Measurements from ENCODE around the gene PRMT3.
"Not testable (repeated sequence)": the region's sequence is repeated elsewhere in the genome, so short reads cannot be mapped to it uniquely, and the experiment has no call there.

PRMT3 gene

DNA sequence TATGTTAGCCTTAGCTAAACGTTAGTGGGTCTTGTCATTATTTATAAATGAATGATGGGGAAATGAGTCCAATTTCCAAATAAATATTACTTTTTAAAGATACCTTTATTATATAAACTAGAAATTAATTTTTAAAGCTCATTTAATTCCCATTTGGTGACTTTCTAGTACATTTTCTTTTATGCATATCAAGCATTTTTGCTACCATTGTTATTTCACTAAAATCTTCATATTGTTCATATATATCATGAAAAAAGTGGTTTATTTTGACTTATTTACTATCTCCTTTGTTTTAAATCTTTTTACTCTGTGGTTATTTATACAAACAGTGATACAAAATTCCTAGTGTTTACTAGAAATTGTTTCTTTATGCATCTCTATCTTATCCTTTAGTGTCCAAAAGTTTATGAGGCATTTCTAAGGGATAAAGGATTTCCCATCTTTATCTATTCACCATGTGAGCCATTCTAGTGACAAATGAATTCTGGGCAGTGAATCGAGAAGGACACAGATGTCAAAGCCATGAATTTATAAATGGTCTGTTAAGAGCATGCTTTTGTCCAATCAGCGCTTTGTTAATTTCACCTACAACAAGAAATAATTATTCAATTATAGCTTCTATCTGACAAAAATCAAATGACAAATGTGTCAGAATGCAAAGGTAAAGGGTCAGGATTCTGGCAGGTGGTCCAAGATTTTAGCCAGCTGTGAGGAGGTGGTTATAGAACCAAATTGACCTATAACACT lies 70.6 kb downstream of the PRMT3 start:
- DNase-seq: peak; percentile 38

DNA sequence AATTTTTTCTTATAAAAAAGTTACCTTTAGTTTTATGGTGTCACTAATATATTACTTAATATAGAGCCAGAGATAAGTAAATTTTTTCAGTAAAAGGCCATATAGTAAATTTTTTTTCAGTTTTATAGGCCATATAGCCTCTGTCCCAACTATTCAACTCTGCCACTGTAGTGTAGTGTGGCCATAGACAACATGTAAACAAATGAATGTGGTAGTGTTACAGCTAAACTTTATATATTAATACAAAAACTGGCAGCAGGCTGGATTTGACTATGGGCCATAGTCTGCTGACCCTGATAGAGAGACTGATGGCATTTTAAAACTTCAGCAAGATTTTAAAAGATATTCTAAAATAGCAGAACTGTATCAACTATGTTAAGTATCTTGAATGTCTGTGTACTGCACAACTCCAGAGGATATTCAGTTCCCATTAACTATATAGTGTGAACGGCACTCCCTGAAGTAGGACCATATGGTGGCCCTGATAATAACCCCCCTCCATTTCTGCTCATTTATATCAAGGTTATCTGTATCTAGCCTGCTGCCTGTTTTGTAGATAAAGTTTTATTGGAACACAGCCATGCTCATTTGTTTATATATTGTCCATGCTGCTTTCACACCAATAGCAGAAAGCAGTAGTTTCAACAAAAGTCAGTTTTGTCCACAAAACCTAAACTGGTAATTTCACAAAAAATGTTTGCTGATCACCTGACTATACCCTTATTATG lies 71.6 kb downstream of the PRMT3 start:
- DNase-seq: peak; percentile 93

- DNase-seq: peak; percentile 80
Observed at GRCh38 chr11:20459865-20460264, 72.3 kb downstream of the PRMT3 start.

DNA sequence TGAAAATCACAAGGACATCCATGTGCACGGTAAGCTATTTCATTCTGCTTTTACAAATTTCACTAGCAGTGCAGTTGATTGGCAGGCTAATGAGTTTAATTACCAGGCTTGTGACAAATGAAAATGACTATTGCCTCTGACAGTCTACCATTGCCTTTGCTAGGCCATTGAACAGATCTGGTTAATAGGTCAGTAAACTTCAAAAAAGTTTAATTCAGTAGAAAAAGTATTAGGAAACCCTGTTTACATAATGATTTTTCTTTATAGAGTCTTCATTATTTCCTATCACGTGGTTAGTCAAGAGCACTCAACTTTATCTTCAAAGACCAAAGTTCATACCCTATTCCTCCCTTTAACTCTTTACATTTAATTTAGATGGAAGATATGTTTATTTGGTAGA lies 77.0 kb downstream of the PRMT3 start:
- DNase-seq: no peak

GRCh38 chr11:20467487-20468185 lies 80.1 kb downstream of the PRMT3 start:
- no peak for DNase-seq

DNA sequence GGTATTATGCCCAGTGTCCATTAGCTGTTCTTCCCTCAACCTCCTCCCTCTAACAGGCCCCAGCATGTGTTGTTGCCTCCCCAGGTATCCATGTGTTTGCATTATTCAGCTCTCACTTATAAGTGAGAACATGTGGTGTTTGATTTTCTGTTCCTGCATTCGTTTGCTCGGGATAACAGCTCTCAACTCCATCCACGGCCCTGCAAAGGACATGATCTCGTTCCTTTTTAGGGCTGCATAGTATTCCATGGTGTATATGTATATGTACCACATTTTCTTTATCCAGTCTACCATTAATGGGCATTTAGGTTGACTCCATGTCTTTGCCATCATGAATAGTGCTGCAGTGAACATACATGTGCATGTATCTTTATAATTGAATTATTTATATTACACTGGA lies 82.8 kb downstream of the PRMT3 start:
- no peak for DNase-seq

DNA sequence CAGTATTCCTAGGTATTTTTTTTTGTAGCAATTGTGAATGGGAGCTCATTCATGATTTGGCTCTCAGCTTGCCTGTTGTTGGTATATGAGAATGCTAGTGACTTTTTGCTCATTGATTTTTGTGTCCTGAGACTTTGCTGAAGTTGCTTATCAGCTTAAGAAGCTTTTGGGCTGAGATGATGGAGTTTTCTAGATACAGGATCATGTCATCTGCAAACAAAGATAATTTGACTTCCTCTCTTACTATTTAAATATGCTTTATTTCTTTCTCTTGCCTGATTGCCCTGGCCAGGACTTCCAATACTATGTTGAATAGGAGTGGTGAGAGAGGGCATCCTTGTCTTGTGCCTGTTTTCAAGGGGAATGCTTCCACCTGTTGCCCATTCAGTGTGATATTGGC lies 84.4 kb downstream of the PRMT3 start:
- peak; percentile 43 for DNase-seq

GRCh38 chr11:20474176-20474881 lies 86.8 kb downstream of the PRMT3 start:
- DNase-seq: no peak

DNA sequence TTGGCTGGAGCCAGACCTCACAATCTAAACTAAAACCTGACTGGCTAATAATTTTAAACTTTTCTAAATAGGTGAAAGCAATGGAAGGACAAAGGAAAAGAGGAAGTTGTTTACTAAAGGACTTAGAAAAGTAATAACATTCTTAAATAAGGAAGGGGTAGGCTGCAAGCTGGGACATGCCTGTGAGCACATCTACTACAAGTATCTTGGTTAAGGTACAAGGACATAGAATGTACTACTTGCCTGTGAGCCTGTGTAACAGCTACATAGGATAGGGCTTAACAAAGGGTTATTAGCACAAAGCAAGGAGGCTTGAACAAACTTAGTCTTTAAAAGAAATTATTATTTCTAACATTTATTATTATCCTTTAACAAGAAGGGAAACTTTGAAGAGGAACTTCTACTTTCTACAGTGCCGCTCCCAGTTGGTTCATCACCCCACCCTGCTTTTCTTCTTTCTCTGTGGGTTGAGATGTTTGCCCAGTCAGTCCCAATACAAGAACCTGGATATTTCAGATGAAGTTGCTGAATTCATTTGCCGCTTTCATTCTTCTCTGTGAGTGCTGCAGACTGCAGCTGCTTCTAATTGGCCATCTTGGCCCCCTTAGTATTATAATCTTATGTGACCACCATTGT lies 87.5 kb downstream of the PRMT3 start:
- DNase-seq: peak; percentile 42

DNA sequence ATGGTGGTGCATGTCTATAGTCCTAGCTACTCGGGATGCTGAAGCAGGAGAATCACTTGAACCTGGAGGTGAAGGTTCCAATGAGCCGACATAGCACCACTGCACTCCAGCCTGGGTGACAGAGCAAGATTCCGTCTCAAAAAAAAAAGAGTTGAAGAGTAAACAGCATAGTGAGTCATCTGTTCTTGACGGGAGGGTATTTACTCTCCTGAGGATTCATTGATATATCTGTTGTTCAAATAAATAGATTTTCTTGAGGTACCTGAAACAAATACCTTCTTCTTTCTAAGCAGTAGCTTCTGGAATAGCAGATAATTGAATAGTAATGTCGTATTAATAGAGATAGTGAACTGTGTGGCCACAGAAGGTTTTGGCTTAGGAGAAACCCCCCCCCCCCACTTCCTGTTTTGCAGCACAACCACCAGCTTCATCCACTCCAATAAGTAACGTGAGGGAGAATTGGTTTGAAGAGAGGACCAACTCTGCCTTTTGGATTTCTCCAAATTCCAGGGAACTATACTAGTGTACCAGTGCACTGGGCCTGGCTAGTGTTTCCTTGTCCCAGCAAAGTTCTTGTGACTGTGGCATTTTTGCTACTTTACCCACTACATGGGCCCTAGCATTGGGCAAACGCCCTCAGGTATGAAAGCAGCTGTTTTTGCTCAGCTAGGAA lies 90.0 kb downstream of the PRMT3 start:
- peak; percentile 46 for DNase-seq

DNA sequence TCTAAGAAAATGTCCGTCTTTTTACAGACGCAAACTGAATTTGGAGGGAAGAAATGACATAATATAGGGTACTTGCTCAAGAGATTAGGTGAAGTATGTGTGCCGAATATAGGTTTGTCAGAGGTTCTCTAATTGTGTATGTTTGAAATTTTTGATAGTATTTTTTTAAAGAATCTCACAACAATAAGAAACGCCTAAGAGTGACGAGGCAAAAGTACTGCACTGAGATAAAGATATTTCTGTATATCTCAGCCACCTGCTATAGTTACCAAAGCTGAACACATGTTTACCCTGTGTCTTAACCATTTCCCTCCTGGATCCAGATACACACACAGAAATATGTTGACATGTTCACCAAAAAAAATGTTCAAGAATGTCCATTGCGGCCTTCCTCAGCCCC lies 92.0 kb downstream of the PRMT3 start:
- no peak for DNase-seq

- no peak for DNase-seq
Observed at GRCh38 chr11:20483931-20484330, 96.4 kb downstream of the PRMT3 start.

GRCh38 chr11:20484416-20484815 lies 96.9 kb downstream of the PRMT3 start:
- not testable (repeated sequence) for DNase-seq

DNA sequence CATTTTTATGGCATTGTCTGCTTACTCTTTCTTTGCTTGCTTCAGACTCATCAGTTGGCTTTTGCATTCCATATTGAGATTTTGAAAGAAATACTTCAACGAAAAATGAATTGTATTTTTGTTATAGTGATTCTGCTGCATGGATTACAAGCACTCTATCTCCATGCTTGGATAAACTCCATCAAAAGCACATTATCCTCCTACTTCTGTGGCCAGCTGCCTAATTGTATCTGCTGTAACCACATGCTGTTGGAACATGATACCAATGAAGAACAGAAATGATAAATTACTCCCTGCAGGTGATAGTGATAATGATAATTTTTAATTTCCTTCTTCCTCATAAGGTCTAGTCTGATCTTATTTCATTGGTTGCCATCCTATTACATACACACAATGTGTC lies 100.8 kb downstream of the PRMT3 start:
- DNase-seq: peak; percentile 45

DNA sequence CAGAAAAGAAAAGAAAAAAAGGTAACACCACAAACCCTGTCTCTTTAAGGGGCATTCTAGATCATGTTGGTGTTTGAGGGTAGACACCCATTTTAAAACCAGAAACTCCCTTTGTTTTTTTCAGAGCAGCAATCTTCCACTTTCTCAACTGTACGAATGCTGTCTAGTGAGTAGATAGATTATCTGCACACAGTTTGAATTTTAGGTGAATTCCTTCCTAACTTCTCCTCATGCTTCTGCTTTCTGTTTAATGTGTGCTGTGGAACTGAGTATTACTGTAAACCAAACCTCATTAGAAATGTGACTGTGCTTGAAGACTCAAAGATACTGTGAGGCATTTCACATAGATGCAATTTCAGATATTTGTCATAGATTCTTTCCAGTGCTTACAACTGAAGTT lies 102.4 kb downstream of the PRMT3 start:
- peak; percentile 60 for DNase-seq

DNA sequence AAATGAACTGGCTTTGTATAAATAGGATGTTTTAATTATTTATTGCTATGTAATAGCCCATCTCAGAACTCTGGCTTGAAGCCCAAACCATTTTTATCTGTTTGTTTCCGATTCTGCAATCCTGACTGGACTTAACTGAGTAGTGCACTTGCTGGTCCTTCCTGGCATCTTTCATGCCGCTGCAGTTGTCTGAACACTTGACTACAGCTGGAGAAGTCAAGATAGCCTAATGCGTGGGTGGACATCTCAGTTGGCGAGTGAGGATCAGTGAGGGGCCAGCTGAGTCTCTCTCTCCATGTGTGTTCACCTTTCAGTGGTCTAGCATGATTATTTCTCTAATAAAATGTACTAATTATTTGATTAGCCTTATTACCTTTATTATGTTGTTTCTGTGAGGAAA lies 105.8 kb downstream of the PRMT3 start:
- DNase-seq: peak; percentile 25

GRCh38 chr11:20497124-20497792 lies 109.7 kb downstream of the PRMT3 start:
- no peak for DNase-seq

DNA sequence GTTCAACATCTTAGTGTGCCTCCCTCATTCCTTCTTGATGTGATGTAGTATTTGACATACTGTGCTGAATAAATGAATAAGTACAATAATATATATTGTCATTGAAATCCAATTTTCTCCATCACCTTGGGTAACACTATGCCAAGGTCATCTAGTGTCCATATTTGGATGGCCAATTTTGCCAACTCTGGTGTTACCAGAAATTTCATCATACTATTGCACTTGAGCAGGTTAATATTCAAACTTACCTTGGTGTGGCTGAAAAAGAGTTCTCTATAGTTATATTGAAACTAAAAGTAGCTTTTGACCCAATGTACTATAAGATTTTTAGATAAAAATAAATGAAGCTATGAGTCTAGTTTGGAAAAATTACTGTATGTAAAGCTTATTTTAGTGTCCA lies 113.7 kb downstream of the PRMT3 start:
- DNase-seq: peak; percentile 32

DNA sequence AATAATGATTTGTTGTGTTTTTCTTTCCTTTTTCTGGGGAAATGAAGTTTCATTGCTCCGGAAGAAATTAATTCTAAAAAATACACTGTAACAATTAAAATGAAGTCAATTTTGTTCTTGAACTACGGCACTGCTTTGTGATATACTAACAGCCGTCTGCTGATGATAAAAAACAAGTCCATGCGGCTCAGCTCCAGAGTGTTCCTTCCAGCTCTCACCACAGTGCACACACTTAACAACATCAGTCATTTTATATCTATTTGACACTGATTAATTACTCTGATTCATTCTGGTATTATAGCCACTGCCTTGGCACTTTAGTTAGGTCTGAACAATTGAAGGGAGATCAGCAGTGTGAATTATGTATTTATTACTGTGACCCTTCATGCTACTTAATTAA lies 114.5 kb downstream of the PRMT3 start:
- DNase-seq: no peak

DNA sequence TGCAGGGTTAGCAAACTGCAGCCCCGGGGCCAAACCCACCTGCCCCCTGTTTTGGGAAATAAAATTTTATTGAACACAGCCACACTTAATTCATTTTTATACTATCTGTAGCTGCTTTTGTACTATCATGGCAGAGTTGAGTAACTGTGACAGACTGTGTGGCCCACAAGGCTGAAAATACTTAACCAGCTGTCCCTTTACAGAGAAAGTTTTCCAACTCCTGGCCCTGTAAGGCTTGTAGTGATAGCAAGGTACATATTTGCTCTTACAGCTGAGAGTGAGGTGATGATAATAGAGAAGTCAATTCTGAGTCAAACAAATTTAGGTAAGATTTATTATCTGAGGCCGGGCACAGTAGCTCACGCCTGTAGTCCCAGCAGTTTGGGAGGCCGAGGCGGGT lies 124.5 kb downstream of the PRMT3 start:
- no peak for DNase-seq

DNA sequence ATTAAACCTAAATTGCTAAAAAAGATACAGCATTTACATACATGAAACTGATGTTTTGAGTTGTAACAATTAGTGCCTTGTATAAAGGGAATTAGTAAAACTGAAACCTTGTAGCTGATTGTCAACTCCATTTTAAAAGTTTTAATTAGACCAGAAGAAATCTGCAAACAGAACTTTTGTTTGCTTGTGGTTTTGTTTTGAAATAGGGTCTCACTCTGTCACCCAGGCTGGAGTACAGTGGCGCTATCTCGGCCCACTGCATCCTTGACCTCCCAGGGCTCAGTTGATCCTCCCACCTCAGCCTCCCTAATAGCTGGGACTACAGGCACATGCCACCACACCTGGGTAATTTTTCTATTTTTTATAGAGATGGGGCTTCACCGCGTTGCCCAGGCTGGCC lies 125.4 kb downstream of the PRMT3 start:
- DNase-seq: no peak
